SK-N-DZ (cell line): ENCODE data around the gene BEST4.
"Not testable (repeated sequence)": the region's sequence is repeated elsewhere in the genome, so short reads cannot be mapped to it uniquely, and the experiment has no call there.

ENCODE experiments used
- DNase-seq: peaks from one replicate; pipeline ENCODE4 v3.0.0-alpha.2; 2015; ENCODE audit warnings: low spot score

BEST4 gene

DNA sequence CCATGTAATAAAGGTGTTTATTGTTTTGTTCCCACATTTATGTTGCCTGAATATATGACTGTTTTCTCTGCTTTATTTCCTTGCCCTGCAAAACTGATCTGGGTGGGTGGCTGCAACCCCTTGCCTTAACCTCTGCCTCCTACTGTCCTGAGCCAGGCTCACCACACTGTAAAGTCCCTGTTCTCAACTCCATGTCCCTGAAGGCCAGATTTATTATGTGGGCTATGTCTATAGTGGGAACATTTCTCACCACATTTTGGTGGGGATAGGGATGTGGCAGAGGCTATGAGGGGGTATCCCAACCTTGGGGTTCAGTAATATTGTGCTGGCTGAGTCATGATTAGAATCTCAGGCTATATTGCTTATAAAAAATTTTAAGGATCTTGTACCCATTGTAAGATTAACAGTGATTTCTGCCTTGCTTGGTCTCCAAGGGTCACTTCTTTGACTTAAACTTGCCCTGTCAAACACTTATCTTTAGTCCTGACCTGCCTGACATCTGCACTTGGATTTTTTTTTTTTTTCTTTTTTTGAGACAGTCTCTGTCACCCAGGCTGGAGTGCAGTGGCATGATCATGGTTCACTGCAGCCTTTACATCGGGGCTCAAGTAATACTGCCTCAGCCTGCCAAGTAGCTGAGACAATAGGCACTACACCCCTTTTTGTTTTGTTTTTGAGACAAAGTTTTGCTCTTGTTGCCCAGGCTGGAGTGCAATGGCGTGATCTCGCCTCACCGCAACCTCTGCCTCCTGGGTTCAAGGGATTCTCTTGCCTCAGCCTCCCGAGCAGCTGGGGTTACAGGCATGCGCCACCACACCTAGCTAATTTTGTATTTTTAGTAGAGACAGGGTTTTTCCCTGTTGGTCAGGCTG lies 9.0 kb downstream of the BEST4 start:
- DNase-seq = no peak

DNA sequence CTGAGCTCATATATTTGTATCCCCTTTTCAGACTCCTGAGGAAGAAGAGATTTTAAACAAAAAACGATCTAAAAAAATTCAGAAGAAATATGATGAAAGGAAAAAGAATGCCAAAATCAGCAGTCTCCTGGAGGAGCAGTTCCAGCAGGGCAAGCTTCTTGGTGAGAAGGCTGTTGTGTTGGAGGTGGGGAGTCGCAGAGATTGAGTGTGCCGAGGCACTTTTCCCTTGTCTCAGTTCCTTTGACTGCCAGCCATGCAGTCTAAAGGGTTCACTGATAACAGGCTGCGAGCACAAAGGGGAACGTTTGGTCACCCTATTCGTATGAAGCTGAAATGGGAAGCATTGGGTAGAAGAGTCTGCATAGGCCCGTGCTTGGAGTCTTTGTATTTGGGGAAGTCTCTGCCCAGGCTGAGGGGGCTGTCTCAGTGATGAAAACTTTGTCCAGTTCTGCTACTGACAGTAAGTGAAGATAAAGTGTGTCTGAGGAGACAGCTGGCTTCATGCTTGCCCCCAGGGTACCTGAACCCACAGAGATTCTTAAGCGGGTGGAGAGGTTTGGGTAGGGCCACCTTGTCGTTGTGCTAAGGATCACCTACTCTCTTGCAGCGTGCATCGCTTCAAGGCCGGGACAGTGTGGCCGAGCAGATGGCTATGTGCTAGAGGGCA lies 9.9 kb downstream of the BEST4 start:
- no peak for DNase-seq

DNA sequence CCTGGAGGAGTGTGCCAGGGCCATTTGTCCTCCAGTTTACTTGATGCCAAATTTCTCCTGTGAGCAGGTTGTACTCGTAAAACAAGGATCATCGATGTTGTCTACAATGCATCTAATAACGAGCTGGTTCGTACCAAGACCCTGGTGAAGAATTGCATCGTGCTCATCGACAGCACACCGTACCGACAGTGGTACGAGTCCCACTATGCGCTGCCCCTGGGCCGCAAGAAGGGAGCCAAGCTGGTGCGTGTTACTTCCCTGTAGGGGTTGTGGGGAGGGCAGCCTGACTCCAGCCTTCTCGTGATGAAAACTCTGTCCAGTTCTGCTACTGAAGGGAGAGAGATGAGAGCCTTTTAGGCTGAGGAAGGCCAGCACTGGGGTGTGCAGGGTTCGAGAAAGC lies 10.4 kb downstream of the BEST4 start:
- no peak for DNase-seq

DNA sequence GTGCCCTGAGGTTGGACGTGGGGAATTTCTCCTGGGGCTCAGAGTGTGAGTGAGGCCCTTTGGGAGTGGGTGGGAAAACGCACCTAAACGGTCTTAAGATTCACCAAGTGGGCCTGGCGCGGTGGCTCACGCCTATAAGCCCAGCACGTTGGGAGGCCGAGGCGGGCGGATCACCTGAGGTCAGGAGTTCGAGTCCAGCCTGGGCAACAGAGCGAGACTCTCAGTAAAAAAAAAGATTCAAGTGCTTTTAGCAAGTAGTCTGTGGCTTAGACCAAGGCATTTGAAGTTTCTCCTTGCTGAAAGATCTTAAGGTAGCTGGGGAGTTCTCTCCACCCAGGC lies 11.3 kb downstream of the BEST4 start:
- DNase-seq = no peak

DNA sequence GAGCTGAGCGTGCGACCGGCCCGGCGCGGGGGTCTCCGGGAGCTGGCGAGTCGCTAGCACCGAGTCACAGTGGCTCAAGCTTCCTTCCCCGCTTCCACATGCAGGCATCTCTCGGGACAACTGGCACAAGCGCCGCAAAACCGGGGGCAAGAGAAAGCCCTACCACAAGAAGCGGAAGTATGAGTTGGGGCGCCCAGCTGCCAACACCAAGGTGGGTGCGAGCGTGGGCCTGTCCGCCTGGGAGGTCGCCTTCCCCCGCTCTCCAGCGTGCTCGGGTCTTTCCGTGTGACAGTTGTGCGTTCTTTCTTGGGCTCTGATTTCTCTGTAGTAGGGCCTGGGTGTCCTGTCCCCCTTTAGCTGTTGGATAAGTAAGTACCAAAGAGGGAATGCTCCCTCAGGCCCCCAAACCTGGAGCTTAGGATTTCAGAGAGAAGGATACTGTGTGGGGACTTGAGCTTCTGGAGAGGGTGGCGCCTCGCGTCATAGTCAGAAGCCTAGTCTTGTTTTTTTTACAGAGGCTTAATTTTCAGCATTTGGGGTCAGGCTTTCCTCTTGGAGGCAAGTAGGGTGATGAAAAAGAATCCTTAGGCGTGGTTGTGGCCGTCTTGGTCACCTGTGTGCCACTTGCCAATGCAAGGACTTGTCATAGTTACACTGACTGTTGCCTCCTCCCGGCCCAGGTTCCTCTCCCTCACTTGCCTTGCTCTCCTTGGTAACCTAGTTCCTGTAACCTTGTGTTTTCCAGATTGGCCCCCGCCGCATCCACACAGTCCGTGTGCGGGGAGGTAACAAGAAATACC lies 11.8 kb downstream of the BEST4 start:
- DNase-seq = no peak

DNA sequence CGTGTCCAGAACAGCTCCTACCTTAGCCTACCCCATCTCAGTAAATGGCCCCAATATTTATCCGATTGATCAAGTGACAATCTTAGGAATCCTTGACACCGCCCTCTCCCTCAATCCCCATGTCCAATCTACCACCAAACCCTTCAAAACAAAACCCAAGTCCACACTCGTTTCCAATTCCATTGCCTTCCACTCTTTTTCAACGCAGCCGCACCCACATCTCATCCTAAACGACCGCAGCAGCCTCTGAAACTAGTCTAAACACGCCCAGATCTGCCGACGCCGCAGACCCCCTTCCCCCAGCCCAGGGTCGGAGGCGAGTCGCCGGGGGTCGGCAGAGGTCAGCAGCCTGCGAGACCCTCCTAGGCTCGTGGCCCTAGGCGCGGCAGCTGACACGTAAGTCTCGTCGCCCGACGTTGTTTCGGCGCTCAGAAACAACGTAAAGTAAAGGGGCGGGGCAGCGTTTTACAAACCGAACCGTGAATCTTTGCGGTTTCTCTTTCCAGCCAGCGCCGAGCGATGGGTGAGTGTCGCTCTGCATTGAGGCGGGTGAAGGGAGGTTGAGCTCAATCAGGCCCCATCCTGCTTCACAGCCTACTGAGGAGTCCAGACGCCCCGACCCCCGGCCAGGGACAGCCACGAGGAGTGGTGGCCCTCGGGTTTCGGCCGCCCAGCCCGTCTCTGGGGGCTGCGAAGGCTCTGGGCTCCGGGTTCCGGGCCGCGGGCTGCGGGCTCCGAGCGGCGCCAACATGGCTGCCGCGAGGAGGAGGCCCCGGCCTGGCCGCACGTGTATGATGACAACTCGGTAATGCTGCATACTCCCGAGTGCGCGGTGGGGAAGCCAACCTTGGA lies 12.7 kb downstream of the BEST4 start, which contains the start of gene RPS8:
TSS of gene RPS8 (plus strand) at position 463 of the 852 bp plus-strand sequence. CDS start at position 520, 57 bp downstream.
- peak; percentile 93 for DNase-seq

DNA sequence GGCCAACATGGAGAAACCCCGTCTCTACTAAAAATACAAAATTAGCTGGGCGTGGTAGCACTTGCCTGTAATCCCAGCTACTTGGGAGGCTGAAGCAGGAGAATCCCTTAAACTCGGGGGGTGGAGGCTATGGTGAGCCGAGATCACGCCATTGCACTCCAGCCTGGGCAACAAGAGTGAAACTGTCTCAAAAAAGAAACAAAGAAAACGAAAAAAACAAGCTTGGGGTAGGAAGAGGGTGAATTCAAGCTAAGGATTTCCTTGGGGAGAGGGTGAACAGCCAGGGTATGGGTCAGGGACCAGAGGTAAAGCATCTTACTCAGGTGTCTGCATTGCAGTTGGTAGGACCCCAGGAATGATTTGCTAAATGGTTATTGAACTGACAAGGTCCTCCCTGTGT lies 21.5 kb downstream of the BEST4 start:
- DNase-seq = not testable (repeated sequence)

DNA sequence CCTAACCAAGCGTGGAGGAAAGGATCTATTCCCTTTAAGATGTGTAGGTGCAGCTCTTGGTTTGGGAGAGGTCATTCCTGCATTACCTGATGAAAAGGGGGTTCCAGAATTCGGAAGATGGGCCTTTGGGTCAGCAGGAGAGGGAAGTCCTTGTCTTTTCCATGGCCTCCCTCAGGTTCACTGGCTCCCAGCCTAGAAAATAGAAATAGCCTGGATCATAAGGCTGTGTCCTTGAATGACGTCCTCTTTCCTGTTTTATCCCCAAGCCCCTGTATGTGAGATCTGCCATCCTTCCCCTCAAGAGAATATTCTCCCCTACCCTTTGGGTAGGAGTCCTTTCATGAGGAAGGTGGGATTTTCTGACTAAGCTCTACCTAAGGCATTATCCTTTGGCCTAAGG lies 27.1 kb downstream of the BEST4 start:
- DNase-seq = no peak

DNA sequence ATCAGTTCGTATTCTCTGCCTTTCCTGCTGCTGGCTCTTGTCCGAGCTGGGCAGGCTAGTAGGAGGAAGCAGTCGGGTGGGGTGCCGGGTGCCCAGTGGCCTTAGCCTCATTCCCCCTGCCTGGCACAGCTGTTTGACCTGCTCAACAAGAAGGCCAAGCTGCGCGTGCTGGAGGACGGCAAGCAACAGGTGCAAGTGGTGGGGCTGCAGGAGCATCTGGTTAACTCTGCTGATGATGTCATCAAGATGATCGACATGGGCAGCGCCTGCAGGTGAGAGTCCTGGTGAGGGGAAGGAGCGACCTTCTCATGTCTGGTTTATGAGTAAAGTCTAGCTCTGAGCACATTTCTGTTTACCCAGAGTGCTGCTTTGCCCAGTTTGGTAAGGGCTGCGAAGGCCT lies 28.9 kb downstream of the BEST4 start:
- DNase-seq = no peak

DNA sequence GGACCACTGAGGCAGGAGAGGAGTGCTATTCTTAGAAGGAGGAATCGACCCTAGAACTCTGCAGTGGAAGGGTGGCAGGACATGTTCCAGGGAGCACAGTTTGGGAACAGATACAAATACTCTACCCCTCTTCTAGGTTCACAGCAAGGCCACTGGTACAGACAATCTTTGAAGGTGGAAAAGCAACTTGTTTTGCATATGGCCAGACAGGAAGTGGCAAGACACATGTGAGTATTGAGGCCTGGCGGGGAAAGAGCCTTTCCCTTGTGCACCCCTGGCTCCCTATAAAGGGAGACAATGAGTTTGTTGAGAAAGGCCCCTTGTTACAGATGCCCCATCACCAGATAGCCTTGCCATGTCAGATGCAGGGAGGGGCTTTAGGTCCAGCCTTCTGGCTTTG lies 30.6 kb downstream of the BEST4 start:
- DNase-seq = no peak

DNA sequence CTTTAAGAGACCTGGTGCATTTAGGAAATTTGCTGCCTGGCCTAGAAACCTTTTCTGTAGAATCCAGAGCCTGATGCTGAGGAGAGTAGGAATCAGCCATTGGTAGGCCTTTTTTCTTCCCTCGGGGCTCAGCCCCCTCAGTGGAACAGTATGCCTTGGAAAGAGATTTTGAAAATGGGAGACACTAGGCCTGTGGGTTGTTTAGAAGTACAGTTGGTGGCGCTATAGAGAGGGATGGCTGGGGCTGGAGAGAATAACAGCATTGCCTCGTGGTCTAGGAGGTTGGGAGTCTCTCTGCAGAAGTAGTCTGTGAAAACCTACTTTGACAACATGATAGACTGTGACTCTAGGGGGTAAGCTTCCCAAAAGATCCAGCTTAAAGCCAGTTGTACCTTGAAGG lies 40.1 kb downstream of the BEST4 start:
- DNase-seq = no peak

DNA sequence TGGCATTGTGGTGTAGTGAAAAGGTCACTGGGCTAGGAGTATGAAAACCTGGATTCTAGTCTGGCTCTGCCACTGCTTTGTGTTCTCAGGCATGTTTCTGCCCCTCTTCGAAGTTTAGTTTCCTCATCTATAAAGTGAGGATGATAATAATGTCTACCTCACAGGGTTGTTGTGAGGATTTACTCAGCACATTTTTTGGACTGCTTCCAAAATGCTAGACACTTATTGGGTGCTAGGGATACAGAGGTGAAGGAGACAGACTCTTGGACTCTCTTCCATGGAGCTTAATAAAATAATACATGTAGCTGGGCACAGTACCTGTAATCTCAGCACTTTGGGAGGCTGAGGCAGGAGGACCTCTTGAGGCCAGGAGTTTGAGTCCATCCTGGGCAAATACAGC lies 44.8 kb downstream of the BEST4 start:
- no peak for DNase-seq

DNA sequence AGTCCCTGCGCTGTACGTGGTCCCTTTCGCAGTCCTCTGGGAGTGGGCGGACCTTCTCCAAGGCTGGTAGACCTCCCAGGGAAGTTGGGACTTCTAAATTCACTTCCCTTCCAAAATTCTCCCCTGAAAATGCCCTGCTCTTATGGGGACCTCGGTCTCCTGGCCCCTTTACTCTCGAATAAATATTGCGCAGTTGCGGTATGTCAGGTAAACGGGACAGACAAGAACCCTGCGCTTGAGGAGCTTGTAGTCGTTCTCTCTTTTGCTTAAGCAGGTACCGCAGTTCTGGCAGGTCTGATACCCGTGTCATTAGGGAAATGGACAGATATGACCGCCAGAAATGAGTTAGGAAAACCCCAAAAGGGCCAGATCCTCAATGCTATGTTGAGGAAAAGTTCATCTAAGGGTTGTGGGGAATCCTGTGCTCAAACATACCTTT lies 47.8 kb downstream of the BEST4 start:
- no peak for DNase-seq

DNA sequence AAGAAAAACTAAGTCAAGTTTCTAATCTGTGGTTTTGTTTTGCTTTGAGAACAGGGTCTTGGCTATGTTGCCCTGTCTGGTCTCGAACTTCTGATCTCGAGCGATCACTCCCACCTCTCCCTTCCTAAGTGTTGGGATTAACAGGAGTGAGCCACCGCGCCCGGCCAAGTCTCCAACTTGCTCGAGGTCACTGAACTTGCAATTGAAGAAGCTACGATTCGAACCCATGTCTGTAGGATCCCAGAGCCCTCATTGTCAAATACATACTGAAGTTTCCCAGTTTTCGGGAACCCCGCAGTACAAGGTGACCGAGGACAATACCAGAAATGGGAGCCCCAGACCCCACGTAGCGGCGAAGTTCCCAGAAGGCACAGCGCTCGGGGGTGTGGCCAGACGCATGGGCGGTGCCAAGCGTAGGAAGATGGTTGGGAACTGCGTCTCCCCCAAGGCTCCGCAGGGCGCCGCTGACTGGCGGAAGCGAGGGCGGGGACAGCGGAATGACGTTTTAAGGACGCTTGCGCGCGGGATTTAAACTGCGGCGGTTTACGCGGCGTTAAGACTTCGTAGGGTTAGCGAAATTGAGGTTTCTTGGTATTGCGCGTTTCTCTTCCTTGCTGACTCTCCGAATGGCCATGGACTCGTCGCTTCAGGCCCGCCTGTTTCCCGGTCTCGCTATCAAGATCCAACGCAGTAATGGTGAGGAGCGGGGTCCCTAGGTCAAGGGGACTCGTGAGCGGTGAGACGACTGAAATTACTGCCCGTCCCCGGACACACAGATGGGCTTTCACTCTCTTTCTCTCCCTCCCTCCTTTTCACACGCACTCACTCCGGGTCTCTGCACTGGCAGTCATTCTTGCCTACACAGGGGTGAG lies 48.4 kb downstream of the BEST4 start, which contains the start of gene KIF2C:
TSS of gene KIF2C (plus strand) at position 531 of the 872 bp plus-strand sequence. CDS start at position 627, 96 bp downstream.
- peak; percentile 95 for DNase-seq

DNA sequence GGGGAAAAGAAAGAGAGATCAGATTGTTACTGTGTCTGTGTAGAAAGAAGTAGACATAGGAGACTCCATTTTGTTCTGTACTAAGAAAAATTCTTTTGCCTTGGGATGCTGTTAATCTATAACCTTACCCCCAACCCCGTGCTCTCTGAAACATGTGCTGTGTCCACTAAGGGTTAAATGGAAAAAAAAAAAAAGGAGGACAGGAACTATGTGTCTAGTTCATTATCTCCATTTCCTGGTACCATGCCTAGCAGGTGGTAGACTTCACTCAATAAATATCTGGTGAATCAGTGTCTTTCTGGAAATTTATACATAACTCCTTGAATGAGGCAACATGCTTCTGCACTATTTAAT lies 49.0 kb downstream of the BEST4 start:
- DNase-seq = not testable (repeated sequence)

DNA sequence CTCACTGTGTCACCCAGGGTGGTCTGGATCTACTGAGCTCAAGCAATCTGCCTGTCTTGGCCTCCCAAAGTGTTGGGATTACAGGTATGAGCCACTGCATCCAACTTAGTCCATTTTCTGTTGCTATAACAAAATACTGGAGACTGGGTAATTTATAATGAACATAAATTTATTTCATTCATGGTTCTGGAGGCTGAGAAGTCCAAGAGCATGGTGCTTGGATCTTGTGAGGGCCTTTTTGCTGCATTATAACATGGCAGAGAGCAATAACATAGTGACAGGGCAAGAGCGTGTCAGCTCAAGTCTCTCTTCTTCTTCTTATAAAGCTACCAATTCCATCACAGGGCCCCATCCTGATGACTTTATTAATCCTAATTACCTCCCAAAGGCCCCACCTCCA lies 52.0 kb downstream of the BEST4 start:
- no peak for DNase-seq

DNA sequence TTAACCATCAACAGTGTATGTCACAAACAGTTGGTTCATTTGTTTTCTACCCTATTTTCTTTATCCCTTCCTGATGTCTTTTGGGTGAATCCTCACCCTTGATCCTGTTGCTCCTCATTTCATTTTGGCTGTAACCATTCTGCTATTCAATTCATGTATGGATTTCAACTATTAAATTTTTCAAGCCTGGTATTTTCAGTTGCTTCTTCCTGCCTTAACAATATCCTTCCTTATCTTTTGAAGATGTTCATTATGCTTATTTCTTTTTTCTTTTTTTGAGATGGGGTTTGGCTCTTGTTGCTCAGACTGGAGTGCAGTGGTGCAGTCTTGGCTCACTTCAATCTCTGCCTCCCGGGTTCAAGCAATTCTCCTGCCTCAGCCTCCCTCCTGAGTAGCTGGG lies 54.2 kb downstream of the BEST4 start:
- DNase-seq = no peak
